NOMO-1 treated with DMSO at 0.1 percent for 48 hours (cell line): Measurements from ENCODE around the gene HLA-G.
"Not testable (repeated sequence)": the region's sequence is repeated elsewhere in the genome, so short reads cannot be mapped to it uniquely, and the experiment has no call there.

ENCODE experiments used
- DNase-seq: peaks from one replicate; lab custom pipeline; 2025; ENCODE audit not compliant: unreplicated experiment; lab: John Stamatoyannopoulos, UW

HLA-G gene

GRCh38 chr6:29865631-29866030 lies 38.0 kb downstream of the HLA-G start:
- no peak for DNase-seq

GRCh38 chr6:29870104-29870503 lies 42.5 kb downstream of the HLA-G start:
- no peak for DNase-seq

GRCh38 chr6:29872791-29873190 lies 45.2 kb downstream of the HLA-G start:
- no peak for DNase-seq

- no peak for DNase-seq
These were observed 47.6 kb downstream of the HLA-G start for GRCh38 chr6:29875257-29875656.

- not testable (repeated sequence) for DNase-seq
These were observed 48.1 kb downstream of the HLA-G start for GRCh38 chr6:29875734-29876133.
